ENCODE measurements around the gene NOCT.

GRCh38 chr4:139092271-139092670 lies 76.7 kb downstream of the NOCT start:
- TF ChIP-seq CTCF (IDR thresholded peaks at IDR 0.05 in 4 of 5, conservative IDR thresholded peaks at IDR 0.05 in 1 of 5): no peak
- TF ChIP-seq POLR2A (IDR thresholded peaks at IDR 0.05): no peak
